Measurements from ENCODE around the gene BPIFB1.

BPIFB1 gene

DNA sequence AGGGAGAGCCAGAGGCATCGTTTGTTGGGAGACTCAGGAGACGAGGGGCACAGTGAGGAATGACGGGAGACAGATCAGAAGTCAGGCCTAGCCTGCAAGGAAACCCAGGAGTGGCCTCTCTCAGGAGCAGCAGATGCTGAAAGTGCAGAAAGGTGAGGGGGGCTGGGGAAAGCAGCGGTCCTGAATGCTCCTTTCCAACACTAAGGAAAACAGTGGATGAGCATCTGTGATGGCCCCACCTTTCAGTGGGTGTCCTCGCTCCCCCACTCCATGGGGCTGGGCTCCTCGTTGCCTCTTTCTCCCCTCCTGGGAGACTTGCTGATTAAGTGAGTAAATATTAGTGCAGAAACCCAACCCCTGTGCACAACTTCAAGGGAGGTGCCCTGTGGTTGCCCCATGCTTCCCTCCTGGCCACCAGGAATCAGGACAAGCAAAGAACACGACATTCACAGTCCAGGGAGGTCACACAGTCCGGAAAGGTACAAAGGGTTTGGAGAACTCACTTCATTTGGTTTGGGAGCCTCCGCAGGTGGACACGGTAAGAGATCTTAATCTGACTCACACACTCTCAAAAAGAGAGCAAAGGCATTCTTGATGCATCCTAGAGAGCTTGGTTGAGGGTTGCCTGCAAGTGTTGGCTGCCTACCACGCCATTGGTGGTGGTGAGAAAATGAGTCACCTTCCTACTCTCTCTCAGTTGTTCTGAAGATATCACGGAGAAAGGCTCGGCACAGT, 9.7 kb upstream of the BPIFB1 start:
- DNase-seq, result no peak

DNA sequence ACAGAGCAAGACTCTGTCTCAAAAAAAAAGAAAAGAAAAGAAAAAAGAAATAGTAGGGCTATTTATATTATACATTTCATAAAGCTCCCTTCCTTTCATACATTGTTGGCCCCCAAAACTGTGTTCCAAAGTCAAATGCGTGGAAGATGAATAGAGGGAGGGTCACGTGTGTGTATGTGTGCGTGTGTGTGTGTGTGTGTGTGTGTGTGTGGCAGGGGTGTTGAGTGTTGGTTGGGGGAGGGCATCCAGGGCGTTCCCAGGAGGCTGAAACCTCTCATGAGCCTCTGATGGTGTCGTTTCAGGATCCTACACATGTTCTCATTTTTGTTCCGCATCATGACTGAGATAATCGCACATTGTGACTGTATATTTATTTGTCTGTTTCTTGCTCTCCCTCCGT, 7.8 kb upstream of the BPIFB1 start:
- no peak for DNase-seq

DNA sequence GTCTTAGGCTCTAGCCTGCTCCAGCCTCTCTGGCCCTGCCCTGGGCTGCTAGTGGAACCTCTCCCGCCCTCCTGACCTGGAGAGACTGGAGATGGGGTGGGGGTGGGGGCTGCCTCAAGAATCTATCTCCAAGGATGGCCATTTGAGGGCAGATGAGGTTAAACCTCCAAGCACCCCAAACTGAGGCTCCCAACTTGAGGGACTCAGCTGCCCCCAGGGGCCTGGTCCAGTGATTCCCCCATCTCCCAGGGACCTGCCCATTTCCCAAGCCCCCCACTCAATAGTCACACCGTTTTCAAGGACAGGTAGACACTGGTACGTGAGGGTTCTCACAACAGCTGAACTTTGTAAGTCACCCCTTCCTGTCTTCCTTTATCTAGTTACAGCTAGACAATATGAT, 7.1 kb upstream of the BPIFB1 start:
- DNase-seq, result no peak

DNA sequence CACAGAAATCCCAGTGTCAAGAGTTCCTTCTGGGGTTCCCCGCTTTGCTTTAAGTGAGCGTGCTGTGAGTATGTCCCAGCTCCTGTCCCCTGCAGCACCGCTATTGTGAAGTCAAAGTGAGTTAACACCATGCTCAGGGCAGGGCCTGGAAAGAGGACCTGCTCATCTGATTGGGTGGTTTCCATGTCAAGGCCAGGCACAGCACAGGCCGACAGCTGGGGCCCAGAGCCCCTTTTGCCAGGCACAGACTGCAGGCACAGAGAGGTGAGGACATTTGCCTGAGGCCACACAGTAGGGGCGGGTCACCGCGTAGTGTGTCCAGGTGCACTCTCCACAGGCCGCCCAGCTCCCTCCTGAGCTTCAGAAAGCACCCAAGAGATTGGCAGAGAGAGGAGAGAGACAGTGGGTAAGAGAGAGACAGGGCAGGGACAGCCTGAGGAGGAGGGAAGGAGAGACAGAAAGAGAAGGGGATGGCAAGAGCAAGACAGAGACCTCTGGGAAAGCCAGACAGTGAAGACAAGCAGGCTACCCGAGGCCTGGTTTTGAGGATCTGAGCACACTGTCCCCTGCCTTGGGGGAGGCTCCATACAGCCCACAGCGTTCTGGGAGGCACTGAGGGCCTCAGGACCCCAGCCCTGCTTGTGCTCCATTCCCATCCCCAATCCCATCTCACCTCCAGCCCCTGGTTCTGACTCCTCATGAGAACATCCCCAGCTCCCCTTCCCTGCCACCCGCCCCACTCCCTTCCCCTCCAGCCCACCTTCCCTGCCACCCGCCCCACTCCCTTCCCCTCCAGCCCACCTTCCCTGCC, 6.5 kb upstream of the BPIFB1 start:
- DNase-seq, result no peak

DNA sequence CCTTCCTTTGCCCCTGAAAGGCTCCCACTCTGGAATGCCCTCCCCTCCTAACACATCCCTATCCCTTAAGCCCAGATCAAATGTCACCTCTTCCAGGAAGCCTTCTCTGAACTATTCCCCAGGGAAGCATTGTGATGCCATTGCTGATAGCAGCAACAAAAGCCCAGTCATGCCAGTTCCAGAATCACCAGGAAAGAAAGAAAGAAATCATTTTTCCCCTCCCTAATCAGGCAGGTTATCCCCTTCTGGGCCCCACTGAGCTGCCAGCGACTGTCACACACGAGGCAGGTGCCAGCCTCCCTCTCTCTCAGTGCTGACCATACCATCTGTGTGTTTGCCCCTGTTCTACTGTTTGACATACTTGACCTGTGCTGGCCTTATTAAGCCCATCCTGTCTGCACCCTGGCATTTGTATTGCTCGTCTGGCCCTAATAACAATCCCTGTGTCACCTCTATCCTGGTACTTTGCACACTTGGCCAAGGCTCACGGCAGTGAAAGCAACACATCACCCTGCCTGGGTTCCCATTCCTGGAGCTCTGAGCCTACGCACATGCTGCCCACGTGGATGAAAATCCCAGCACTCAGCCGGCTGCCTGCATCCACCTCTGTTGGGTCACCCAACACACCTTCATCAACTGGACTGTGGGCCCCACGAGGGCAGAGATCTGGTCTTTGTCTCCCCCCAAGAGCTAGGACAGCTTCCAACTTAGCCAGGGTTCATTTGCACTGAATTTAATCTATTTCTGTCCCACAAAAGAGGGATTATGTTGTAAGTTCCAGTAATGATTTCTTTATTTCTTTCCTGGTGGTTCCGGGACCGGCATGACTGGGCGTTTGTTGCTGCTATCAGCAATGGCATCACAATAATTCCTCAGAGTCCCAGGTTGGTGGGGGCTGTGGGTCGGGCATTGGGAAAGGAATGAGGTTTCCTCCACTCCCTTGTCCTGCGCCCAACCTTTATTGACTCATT, 5.3 kb upstream of the BPIFB1 start:
- DNase-seq, result no peak

DNA sequence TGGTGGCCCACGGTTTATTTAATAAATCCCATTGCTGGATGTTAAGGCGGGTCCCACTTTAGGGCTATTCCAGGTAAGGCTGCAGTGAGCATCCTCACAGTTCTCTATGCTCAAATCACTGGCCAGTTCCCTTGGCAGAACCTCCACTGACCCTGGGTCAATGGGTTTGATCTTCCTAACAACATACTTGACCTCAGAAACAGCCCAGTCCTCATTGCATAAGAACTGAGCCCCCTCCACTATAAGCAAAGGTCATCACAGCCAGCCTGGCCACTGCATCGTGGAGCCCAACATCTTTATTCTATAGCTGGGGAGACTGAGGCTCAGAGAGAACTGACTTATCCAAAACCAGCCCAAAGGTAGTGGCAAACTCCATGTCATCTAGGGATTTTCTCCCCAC, 4.3 kb upstream of the BPIFB1 start:
- no peak for DNase-seq

DNA sequence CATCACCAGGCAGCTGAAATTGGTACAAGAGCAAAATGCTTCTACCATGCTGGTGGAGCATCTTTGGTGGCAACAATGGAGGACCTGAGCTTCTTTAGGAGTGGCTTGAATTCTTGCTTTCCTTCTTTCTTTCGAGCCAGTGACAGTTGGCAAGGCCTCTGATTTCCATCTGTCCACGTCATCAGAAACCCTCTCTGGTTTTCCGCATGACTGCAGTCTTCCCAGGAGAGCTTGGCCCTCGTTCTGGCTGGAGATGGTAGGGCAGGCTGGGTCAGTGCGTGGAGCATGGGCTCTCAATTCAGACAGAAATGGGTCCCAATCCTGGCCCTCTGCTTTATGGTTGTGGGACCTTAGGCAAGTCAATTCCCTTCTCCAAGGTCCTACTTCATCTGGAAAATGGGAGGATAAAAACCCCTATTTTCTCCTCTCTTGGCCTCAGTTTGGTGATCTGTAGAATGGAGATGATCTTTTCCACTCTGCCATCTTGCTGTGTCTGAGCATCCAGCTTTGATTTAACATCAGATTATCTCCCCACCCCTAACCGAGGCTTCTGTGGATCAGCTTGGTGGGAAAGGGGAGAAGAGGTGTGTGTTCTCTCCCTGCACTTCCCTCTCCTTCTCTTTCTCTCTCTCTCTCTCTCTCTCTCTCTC, 3.6 kb upstream of the BPIFB1 start:
- no peak for DNase-seq

DNA sequence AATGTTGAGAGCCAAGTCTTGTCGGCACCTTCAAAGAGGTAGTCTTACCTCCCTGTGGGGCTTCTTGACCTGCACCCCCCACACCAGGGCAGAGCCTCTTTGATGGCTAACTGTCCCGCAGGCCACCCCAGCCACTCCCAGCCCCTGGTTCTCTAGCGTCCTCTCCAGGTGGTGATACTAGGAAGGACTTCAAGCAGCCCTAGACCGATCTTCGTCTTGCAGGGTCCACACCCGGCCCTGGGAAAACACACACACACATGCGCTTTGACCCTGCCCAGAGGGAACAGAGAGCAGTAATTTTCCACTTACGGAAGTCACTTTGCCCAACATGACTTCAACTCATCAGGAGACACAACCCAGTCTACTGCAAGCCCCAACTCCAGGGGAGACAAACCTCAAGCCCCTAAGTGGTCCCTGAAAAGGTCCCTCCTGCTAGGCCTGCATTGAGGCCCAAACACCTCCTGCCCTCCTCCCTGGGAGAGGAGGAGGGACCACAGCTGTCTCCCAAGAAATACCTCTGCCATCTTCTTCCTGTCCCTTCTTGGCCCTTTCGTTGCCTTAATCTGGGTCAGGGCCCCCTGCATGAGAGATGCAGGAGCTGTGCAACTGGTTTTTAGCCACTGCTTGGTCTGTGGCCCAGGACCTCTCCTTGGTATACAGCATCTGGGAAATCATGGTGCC, 2.9 kb upstream of the BPIFB1 start:
- no peak for DNase-seq

DNA sequence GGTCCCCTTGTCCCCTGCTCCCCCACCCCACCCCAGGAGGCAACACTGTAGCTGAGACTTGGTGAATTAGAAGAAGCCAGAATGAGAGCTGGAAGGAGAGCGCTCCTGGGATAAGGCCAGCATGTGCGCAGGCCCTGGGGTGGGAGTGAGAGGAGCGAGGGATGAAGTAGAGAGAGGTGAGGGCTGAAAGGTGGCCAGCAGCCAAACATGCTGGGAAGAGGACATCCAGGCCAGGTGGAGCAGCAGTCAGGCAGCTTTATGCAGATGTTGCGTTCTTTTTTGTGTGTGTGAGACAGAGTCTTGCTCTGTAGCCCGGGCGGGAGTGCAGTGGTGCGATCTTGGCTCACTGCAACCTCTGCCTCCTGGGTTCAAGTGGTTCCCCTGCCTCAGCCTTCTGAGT, 2.2 kb upstream of the BPIFB1 start:
- no peak for DNase-seq

DNA sequence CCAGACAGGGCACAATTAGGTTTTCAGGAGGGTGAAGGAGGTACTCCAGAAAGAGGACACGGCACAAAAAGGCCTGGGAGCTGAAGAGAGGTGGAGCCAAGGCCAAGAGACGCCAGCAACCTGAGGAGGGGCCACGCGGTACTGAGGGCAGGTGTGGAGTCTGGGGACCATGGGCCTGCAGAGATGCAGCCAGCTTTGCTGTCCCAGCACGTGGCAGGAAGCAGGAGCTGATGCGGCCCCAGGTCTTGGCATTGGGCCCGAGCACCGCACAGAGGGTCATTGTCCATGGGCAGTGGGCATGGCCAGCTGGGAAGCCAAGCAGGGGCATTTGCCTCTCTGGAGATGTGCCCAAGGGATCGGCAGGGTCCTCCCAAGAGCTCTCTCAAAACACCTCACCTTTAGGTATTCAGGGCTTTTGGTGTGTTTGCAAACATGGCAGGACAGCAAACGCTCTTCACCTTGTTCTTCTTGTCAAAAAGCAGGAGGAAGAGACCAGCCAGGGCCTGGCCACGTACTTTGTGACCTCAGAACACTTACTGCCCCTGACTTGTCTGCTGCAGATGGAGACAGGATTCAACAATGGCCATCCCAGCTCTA, 1.4 kb upstream of the BPIFB1 start:
- DNase-seq, result no peak

DNA sequence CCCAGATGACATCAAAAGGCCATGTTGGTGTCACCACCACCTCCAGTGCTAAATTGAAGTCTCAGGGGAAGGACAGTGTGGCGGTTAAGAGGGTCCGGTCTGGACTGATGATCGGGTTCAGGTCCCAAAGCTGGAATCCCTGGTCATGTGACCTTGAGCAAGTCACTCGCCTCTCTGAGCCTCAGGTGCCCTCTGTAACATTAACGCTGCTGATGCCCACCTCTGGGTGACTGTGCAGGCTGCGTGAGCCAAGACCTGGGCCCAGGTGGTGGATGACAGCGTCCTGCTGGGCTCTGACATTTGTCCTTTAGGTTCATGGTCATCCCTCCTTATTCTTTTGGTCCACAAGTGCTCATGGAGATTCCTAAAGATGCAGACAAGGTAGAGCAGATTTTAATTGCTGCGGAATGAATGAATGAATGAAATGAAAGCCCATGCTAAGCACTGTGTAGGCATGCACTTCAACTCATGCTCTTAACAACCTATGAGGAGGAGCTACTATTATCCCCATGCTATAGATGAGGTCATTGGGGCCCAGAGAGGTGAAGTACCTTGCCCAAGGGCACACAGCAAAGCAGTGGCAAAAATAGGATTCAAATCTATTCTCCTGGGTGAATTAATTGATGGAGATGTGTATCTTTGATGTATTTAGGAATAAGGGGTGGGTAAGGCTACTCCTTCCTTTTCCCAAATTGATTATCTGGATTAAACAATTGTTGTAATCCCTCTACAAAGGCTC, 649 bp upstream of the BPIFB1 start:
- no peak for DNase-seq

DNA sequence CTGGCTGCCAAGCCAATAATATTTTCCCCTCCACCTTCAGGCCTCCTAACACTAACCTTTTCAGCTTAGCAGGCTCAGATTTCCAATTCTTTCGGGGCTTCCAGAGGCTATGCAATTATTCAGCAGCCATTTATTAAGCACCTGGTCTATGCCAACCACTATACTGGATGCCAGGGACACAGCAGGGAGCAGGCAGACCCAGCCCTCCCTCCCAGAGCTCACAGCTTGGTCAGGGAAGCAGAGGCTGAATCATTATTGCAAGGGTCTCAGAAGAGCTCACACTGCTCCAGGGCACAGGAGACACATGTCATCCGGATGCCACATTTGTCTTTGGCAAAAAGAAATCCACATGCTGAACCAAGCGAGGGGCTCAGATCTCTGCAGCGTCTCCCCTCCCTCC, 1.3 kb downstream of the BPIFB1 start:
- no peak for DNase-seq

DNA sequence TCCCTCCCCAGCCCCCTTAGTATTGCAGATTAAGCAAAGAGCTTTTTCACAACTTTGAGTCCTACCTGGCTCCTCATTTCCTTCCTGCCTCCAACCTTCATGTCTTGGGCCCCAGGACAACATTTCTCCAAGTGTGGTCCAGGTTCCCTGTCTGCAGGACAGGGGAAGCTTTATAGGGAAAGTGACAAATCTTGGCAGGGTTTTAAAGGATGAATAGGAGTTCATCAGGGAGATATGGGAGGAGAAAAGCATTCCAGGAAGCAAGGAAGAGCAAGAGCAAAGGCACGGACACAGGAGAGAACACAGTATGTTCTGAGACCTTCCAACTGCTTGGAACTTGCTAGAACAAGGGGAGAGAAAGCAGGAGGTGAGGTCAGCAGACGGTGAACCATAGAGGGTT, 1.9 kb downstream of the BPIFB1 start:
- DNase-seq, result no peak

DNA sequence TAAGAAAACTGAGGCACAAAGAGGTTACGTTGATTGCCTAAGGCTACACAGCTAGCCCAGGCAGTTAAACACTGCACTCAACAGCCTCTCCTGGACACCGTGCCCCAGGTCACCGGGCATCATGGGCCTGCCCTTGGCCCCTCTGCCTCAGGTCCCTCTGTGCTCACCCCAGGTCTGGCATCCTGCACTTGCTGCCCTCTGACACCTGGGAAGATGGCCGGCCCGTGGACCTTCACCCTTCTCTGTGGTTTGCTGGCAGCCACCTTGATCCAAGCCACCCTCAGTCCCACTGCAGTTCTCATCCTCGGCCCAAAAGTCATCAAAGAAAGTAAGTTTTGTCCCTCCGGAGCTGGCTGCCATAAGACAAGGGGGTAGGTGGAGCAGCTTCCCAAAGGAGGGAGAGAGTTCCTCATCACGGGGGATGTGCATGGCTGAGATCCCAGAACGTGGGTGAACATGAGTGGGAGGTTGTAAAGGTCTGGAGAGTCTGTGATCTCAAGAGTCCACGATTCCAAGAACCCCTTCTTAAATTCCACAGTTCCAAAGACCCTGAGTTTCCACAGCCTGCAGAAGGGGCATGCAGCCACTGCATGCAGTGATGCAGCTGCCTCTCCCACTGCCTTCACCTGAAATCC, 3.0 kb downstream of the BPIFB1 start:
- no peak for DNase-seq

DNA sequence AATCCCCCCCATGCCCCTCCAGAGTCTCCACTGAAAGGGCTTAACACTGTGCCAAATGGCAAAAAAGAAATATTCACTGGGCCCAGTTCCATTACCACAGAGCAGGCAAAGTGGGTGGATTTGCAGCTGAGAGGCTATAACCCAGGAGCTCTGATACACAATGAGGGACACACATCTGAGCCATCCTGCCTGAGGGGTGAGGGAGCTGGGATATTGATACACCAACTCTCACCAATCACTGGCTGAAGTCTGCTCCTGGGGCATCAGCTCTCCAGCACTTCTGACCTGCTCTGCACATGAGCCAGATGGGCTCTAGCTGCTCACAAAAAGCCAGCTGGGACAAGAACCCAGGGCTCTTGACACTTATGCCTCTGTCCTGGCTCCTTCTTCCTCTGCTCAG, 4.9 kb downstream of the BPIFB1 start:
- DNase-seq, result no peak

DNA sequence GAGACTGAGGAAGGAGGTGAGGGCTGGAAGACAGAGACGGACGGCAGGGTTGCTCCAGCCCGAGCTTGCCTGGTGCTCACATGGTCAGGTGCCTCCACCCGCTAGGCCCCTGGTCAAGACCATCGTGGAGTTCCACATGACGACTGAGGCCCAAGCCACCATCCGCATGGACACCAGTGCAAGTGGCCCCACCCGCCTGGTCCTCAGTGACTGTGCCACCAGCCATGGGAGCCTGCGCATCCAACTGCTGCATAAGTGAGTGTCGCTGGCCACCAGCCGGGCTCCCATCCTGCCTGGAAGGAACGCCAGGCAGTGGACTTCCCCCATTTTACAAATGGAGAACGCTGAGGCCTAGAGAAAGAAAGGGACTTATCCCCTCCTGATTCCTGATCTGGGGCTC, 7.8 kb downstream of the BPIFB1 start:
- no peak for DNase-seq

DNA sequence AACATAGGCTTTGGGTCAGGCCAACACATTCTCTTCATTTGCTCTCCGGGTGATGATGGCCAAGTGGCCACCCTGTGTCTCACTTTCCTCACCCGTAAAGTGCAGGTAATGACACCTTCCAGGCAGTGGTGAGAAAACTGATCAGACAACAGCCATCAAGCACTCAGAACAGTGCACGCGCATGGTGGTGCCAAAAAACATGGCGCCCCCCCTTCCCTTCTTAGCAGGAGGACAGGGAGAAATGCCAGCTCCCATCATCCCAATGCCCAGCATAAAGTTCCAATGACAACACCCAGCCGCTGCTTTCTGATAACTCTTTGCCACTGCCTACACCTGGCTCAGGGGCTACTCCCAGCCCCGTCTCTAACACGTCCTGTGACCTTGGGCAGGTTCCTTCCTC, 8.4 kb downstream of the BPIFB1 start:
- DNase-seq, result no peak

DNA sequence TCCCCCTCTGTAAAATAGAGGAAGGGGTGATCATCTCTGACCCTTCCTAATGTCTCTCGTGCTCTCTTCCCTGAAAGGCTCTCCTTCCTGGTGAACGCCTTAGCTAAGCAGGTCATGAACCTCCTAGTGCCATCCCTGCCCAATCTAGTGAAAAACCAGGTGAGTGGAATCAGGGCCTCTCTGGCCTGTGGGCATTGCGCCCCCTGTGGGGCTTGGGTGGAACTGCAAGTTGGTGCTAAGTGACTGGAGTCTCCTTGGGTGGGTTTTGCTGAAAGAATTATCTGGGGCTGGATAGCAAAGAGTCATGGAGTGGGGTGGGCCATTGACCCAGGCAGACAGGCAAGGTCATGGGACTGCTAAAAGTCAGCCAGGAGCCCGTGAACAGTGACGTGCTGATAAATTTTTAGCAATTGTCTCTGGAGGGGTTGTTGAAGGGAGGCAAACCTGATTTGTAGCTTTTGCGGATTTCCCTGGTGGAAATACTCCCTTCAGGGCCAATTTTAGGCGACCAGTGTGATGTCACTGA, 8.9 kb downstream of the BPIFB1 start:
- DNase-seq, result peak; percentile 26

DNA sequence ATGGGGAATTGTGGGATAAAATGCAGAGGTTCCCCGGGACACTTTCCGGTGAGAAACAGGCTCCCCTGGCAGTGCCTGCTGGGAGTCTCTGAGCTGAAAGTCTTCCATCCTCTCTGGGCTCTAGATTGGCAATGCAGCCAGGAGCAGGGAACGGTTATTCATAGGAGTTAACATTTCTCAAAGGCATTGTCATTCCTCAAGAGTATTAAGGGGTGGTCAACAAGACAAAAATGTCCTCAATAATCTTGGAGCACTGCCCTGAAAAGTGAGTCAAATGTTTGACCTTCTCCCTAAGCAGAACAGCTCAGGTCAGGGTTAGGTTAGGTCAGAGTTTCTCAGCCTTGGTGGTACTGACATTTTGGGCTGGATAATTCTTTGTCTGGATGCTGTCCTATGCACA, 13.2 kb downstream of the BPIFB1 start:
- DNase-seq, result no peak

DNA sequence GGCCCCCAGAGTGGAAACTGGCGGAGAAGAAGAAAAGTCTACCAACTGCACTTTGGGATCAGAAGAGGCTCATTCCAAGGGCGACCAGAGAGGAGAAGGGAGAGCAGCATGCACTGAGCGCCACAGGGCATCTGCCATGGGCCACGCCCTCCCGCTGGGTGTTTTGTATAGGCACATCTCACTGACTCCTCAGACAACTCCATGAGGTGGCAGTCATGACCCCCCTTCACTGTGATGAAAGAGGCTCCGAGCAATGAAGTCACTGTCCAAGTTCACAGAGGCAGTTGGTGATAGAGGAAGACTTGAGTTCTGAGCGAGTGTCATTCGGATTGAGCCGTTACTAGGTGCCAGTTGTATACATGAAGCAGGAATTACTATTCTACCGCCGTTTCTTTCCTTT, 15.4 kb downstream of the BPIFB1 start:
- no peak for DNase-seq

All from CD4-positive, alpha-beta T cell treated with Interferon gamma for 1 hour (primary cell).